HFF-Myc (cell line): ENCODE data around the gene ZNRF2.

Source experiments
- DNase-seq: peaks from one replicate; pipeline ENCODE4 v3.0.0-alpha.2; 2011; ENCODE audit warnings: low read depth; ENCODE audit errors: extremely low read depth
- H3K4me3 ChIP-seq: replicated peaks from 2 replicates; pipeline ENCODE4 v1.5.1; 2011; ENCODE audit warnings: low read depth, mild to moderate bottlenecking, control low read depth, low read length
- CTCF ChIP-seq: IDR thresholded peaks from 2 replicates; pipeline ENCODE4 v1.5.1; 2012; ENCODE audit warnings: mild to moderate bottlenecking, low read depth, low read length, control low read depth; ENCODE audit errors: missing control alignments

ZNRF2 gene

DNA sequence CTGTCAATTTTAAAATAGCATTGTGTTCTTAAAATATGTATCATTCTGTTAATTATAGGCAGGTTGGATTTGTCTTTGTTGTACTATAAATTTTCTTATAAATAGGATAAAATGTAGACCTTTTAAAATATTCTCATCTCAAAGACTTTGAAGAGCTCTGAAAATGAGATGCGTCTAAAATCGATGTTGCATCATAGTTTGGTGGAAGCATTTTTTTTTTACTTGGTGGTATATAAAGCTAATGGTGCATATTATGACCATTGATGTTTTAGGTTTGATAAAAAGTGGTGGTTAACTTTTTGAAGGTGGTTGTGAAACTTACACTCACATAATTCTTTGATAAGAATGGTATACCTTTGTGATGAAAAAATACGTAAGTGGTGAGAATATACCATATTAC is 69.1 kb downstream of the ZNRF2 start:
- no peak for DNase-seq
- no peak for TF ChIP-seq CTCF
- H3K4me3 ChIP-seq, result no peak overlapping the region

DNA sequence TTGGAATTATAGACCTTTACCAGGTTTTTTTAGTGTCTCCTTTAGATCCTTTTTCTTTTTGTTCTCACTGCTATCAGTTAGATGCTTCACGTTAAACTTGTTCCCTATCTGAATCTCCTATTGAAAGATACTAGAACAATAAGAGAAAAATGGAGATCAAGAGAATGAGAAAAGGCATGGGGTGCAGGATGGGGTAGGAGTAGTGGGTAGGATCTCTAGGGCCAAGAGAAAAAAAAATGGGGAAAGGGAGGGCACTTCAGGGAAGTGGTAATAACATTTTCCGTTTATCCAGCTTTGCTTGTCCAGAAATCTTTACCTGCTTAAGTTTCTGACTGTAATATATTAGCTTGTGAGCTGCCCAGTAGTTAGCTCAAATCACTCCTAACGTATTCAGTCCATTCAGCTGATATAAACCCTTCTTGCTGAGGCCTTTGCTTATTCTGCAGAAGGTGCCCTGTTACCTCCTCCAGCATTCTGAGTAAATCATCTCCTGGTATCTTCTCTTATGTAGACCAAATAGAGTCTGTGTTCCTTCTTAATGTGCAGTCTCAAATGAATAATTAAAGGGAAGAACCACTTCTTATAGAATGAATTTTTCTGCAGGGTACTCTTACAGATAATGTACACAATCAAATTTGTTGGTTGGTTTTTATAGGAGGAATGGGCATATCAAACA is 69.7 kb downstream of the ZNRF2 start:
- no peak overlapping the region for H3K4me3 ChIP-seq
- no peak for DNase-seq
- no peak for TF ChIP-seq CTCF

GRCh38 chr7:30354791-30355190 is 70.4 kb downstream of the ZNRF2 start:
- no peak for DNase-seq
- no peak for TF ChIP-seq CTCF
- H3K4me3 ChIP-seq, result no peak overlapping the region

DNA sequence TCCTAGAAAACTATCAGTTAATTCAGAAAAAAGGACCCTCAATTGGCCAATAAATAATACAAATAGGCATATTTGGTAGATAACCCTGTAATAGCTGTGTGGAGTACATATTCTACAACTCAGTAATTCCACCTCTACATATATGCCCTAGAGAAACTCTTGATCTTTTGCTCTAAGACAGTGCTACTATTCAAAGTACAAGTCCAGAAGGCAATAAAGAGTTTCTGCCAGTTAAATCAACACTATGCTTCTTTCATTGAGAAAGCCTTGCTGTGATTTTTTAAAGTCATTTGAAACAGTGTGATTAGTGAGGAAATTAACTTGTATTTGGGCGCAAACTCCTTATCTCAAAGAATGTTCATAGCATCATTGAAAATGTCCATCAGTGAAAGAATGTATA is 75.6 kb downstream of the ZNRF2 start:
- no peak for TF ChIP-seq CTCF
- DNase-seq, result no peak
- no peak overlapping the region for H3K4me3 ChIP-seq

- TF ChIP-seq CTCF, result no peak
- H3K4me3 ChIP-seq, result no peak overlapping the region
- DNase-seq, result no peak
Observed at GRCh38 chr7:30363778-30364563, 79.6 kb downstream of the ZNRF2 start.

- no peak overlapping the region for H3K4me3 ChIP-seq
- DNase-seq, result no peak
- no peak for TF ChIP-seq CTCF
Observed at GRCh38 chr7:30364773-30365172, 80.4 kb downstream of the ZNRF2 start.
